Measurements from ENCODE around the gene SVIL.
"Not testable (repeated sequence)": the region's sequence is repeated elsewhere in the genome, so short reads cannot be mapped to it uniquely, and the experiment has no call there.

Gene SVIL

GRCh38 chr10:29570248-29570647 is 64.5 kb downstream of the SVIL start:
- DNase-seq: not testable (repeated sequence)

GRCh38 chr10:29569795-29570194 is 65.0 kb downstream of the SVIL start:
- DNase-seq: no peak

- DNase-seq: no peak
Observed at GRCh38 chr10:29567003-29567402, 67.8 kb downstream of the SVIL start.

- not testable (repeated sequence) for DNase-seq
Observed at GRCh38 chr10:29566209-29566608, 68.6 kb downstream of the SVIL start.

GRCh38 chr10:29563420-29564035 is 71.2 kb downstream of the SVIL start:
- DNase-seq: no peak

- DNase-seq: not testable (repeated sequence)
Observed at GRCh38 chr10:29563006-29563405, 71.8 kb downstream of the SVIL start.

GRCh38 chr10:29559996-29560395 is 74.8 kb downstream of the SVIL start:
- DNase-seq: no peak

GRCh38 chr10:29557665-29558064 is 77.1 kb downstream of the SVIL start:
- DNase-seq: no peak

- no peak for DNase-seq
Observed at GRCh38 chr10:29555746-29556481, 78.9 kb downstream of the SVIL start.

GRCh38 chr10:29555091-29555745 is 79.6 kb downstream of the SVIL start:
- no peak for DNase-seq

- DNase-seq: no peak
Observed at GRCh38 chr10:29554660-29555059, 80.1 kb downstream of the SVIL start.

- DNase-seq: no peak
Observed at GRCh38 chr10:29553544-29554250, 81.1 kb downstream of the SVIL start.

- DNase-seq: not testable (repeated sequence)
Observed at GRCh38 chr10:29553116-29553515, 81.7 kb downstream of the SVIL start.

- not testable (repeated sequence) for DNase-seq
Observed at GRCh38 chr10:29549493-29549892, 85.3 kb downstream of the SVIL start.

GRCh38 chr10:29546773-29547313 is 87.9 kb downstream of the SVIL start:
- no peak for DNase-seq

- no peak for DNase-seq
Observed at GRCh38 chr10:29545122-29545521, 89.6 kb downstream of the SVIL start.

- DNase-seq: no peak
Observed at GRCh38 chr10:29543715-29544114, 91.1 kb downstream of the SVIL start.

- no peak for DNase-seq
Observed at GRCh38 chr10:29542723-29543122, 92.0 kb downstream of the SVIL start.

GRCh38 chr10:29541422-29542210 is 93.2 kb downstream of the SVIL start:
- no peak for DNase-seq

- DNase-seq: no peak
Observed at GRCh38 chr10:29540016-29540415, 94.8 kb downstream of the SVIL start.

- DNase-seq: no peak
Observed at GRCh38 chr10:29539412-29539811, 95.4 kb downstream of the SVIL start.

- DNase-seq: no peak
Observed at GRCh38 chr10:29537799-29538198, 97.0 kb downstream of the SVIL start.
